Hindlimb muscle (tissue), 1 donor: ENCODE data around the gene SPTLC3. TPM values are rescaled to one million over a fixed set of nuclear protein-coding genes. Genes with fewer than 3 reads are reported as not detected.

Experiments used
- DNase-seq: peaks from one replicate; pipeline ENCODE4 v3.0.0-alpha.2; 2013
- polyA plus RNA-seq: library from polyadenylated mRNA; unstranded; fragments of 120-200 nt; gene quantifications from one replicate; pipeline ENCODE4 v1.2.1, GENCODE V29; 2013; ENCODE audit not compliant: insufficient read length

Gene SPTLC3
- polyA plus RNA-seq, 1 donor, result 1.5 TPM

DNA sequence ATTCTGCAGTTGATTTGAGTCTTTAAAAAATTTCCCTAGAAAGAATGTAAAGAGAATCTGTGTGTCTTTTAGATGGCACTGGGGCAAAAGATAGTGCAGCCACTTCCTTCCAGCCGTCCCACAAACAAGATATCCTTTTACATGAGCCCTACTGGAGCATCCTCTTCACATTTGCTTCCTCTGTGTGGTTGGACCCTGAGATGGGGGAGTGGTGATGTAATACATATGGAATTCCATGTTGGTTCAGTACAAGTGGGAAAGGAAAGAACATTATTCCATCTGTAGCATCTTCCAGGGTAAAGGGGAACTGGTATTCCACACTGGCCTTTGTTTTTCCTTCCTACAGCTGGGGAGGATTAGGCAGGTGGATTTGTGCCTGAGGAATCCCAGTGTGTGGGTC lies 133.4 kb downstream of the SPTLC3 start:
- DNase-seq, result no peak

DNA sequence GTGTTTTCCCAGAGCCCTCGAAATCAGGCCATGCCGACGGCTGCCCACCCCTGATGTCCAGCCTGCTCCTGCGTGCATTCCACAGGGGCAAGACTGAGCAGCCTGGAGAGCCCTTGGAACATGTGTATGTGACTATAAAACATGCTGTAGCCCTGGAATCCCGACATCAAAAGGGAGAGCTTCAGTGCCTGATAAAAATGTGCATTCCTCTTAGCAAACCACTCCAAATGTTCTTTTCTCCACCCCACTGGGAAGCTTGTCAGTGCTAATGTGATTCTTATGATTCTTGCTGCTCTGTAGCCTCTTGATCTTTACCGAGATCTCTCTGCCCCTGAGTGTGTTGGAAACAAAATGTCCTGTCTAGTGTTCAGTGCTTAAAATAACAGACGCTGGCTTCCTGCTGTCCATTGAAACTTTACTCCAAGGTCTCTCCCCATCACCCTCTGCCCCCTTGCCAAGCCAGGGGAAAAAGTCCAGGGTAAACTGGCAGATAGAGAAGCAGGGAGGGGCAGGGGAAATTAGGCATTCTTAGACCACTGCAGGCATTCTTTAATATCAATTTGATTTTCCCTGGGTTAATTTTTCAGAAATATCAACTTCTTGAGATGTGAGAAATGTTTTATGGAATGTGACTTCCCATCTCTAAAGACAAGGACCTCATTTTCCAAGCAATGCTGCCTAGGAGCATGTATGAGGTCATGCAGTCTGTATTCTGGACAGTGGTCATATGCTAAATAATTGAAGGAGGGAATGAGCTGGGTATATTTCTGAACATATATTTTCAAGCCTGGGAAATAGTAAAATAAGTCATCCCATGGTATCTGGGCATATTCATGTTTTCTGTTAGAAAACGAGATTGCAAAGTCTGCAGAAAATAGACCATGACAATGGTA lies 138.5 kb downstream of the SPTLC3 start:
- no peak for DNase-seq

DNA sequence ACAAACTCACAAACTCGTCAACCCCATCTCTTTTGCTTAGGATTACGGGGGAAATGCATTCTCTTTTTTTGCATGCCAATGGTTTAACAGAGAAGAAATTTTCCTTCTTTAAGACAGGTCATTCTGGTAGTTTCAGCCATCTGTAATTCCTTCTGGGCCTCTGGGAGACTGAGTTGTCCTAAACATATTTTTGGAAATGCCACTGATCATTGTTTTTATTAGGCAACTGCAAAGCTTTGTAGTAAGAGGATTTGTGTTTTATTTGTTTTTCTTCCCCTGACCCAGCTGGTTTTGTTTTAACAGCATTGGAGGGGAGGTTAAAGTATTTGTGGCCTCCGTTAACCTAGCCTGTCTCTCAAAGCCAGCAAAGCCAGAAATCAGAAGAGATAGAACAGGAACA lies 139.2 kb downstream of the SPTLC3 start:
- DNase-seq, result no peak

DNA sequence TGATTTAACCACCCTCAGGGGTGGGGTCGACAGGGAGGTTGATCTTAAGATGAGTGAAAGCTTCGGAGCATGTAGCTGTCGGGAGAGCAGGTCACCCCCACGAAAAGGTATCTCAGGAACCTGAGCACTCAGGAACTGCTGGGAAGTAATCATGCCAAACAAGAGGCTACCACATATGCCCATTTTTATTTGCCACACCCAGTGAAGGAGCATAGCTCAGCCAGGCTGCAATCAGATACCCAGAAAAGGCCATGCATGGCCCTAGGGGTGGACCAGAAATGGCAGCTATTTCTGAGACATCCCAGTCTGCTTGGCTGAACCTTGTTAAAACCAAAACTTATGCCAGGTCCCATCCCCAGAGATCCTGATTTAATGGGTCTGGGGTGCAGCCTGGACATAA lies 139.6 kb downstream of the SPTLC3 start:
- DNase-seq, result no peak

DNA sequence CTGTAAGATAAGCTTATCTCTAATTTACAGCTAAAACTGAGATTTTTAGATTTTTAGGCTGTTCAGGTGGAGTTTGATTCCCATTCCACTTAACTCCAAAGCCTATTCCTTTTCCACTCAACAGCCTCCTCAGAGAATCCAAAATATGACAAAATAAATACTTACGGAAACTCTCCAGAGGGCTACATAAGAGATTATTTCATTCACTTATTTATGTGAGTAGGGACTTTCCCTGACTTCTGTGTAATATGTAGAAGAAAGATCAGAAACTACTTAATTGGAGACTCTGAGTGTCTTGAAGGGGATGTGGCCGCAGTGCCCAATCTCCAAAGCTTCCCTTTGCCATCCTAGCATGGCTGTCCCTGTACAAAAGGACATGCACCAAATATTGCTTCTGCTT lies 140.2 kb downstream of the SPTLC3 start:
- no peak for DNase-seq

DNA sequence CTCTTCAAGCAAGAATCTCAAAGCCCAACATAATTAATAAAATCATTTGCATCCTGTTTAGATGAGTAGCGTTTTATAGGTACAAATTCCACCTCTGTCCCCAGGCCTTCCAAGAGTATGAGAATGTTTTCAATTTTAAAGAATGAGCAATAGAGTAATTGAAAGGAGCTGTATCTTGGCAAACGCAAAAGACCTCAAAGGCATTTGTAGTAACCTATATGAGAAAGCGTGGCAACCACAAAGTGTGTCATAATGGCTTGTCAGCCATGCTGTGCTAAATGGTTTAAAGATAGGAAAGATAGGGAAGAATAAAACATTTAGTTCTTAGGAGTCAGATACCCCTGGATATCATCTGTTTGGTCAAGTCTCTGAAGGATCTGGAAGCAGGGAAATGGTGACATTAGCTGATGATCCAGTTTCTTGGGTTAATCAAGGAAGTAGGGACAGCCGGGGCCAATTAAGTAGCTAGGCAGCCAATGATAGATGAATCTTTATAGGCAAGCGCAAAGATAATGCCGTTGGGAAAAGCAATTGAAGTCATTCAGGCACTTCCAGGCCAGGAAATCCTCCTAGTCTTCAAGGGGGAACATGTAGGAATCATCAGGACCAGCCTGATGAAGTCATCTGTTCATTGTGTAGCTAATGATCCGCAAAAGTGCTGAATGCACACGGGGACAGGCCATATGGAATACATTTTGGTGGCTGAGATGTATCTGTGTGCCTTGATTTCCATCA lies 140.8 kb downstream of the SPTLC3 start:
- DNase-seq, result no peak

DNA sequence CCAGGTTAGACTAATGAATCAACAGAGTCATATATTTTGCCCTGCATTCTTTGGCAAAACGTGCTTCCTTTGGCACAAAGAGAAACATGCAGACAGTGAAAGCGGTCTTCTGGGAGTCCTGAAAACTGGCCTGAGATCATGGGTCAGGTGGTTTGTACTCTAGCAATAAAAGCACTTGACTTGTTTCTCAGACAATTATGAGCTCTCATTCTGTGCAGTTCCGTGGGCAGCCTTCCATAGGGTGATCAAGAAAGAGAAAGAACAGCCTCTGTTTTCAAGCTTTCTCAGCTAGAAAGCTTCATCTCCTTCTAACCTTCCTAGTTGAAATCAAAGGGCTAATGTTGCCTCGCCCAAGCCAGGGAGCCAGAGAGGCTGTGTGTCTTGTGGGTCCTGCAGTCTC lies 149.6 kb downstream of the SPTLC3 start:
- no peak for DNase-seq

DNA sequence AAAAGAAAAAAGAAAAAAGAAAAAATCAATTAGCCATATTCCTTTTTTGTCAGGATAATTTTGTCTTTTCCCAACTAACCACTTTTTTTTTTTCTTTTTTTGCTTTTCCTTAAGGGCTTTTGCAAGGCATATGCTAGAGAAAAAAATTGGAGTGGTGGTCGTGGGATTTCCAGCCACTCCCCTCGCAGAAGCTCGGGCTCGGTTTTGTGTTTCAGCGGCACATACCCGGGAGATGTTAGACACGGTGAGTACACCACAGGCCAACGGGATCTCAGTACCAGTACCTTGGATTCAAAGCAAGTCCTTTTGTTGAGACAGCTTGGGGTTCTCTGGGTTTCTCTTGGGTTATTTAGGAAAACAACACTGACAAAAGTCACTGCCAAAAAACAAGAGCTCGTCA lies 151.1 kb downstream of the SPTLC3 start:
- no peak for DNase-seq

DNA sequence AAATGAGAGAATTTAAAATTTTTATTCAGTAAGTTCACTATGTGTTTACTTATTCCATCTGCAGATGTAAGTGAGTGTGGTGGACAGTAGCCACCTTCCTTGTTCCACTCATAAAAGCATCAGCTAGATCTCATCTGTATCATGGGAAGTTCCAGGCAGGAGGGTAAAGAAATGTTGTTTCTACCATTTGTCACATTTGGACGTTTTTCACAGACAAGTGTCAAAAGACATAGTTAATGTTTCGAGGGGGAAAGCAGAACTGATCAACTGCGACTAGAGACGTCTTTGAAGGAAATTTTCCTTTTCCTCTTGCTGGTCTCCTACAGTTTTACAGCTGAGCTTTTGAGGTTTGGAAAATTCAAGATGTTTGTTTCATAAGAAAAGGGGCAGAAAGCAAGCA lies 156.4 kb downstream of the SPTLC3 start:
- DNase-seq, result no peak

DNA sequence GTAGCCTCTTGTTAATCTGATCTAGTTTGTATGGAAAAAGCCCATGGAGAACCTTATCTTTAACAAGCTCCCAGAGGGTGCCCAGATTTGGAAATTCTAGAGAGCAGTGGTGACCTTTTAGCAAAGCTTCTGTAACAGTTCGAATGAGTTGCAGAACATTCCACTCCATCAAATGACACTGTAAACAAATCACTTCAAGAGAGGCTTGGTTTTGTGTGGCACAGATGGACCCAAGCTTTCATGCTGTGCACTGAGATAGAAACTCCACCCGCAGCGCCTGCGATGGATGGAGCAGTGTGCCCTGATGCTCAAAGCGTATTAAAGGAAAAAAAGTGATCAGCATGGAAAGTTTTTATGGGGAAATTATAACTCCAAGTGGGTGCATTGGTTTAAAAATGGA lies 157.2 kb downstream of the SPTLC3 start:
- no peak for DNase-seq

DNA sequence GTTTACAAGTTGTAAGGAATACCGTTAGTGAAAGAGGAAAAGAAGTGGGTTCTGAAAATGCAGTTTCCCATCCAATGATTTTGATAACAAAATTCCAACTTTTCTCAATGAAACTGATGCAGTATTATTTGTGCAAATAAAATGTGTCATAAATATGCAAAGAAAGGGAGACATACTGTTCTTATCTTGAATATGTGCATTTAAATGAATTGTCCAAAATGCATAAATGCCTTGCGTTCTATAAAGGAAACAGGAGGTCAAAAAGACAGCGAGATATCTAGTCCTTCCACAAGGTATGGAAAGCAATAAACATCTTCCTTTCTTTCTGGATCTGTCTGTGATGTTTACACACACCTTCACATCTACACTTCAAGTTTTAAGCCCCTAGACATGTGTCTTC lies 157.7 kb downstream of the SPTLC3 start:
- DNase-seq, result no peak

DNA sequence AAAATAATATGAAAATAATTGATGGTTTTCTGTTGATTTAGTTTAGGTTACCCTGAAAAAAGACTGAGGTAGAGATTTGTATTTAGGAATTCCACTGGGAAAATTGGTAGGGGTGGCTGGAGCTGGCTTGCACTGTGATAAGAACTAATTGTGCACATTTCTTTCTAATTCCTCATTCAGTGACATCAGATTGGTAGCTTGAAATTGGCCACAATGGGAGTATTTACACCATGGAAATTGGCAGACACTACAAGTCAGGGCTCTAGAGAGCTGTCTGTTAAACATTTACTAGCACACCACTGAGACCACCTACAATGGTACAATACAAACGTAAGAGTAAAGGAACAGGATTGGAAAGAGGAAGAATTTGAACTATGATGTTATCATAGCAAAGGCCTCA lies 160.3 kb downstream of the SPTLC3 start:
- DNase-seq, result no peak

DNA sequence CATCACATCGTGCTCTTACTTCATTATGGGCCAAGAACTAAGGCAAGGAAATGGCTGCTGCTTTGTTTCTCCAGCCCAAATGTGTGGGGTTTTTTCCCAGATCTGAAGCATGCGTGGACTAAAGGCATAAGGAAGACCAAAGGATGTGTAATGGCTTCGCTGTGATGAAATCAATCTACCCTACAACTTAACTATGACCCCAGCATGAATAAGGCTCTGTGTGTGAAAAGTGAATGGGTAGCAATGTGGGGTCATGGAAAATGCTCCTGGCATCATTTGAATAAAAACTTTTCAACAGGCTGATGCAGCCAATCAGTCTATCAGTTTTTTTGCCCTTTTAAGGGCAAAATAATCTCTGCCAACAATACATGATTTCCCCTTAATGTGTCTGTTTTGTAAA lies 162.0 kb downstream of the SPTLC3 start:
- no peak for DNase-seq

DNA sequence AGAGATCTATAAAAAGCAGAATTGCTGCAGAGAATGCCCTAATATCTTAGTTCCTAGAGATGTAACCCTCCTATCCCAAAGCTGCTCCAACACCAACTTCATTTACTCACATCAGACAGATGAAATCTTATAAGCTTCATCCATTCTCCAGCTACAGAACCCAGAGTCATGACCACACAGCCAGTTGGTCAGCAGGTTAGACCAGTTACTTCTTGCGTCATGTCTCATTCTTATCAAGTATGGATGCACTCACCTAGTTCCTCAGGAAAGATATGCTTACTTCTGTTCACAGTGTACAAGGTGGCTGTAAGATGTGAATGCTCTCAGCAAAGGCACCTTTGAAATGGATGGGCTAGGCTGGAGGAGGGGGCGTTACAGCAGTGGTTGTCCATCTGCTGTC lies 164.4 kb downstream of the SPTLC3 start:
- no peak for DNase-seq

DNA sequence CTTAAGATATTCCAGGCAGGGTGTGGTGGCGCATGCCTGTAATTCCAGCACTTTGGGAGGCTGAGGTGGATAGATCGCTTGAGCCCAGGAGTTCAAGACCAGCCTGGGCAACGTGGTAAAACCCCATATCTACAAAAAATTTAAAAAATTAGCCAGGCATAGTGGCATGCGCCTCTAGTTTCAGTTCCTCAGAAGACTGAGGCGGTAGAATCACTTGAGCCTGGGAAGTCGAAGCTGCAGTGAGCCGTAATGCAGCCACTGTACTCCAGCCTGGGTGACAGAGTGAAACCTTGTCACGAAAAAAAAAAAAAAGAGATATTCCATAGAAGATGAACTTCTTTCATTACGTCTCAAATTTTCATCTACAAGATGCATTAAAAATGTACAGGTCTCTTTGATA lies 165.6 kb downstream of the SPTLC3 start:
- no peak for DNase-seq

DNA sequence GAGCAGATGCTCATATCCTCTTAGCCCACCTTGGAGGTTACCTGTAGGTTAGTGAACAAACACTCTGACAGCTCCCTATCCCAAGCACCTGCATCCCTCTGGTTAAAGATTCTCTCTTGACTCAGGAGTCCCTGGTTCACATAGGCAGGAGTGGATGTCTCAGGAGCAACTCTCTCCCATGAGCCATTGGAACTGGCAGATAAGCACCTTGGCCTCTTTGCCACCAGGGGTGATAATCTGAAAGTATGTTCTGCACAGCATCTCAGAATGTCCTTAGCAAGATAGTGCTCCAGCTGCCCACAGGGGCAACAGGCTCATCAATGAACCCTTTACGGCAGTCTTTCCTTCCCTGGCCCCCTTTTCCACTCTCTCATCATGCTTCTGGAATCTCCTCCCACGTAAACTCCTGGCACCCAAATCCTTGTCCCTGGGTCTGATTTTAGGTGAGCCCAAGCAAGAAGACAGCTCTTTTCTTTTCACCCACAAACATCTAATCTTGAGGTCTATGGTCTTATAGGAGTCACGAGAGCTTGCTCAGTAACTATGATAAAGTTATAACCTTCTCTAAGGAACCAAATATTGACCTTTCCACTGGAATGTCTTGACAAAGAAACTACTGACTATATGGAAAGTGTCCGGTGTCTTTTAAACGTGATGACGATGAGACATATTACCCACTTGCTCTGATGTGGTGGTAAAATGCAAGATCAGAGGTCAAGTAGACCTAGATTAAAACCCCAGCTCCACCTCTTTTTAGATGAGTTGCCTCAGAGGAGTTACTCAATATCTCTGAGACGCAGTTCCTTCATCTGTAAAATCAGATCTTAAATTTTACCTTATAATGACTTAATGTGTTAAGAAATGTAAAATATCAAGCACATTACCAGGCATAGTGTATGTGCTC lies 172.5 kb downstream of the SPTLC3 start:
- DNase-seq, result no peak

DNA sequence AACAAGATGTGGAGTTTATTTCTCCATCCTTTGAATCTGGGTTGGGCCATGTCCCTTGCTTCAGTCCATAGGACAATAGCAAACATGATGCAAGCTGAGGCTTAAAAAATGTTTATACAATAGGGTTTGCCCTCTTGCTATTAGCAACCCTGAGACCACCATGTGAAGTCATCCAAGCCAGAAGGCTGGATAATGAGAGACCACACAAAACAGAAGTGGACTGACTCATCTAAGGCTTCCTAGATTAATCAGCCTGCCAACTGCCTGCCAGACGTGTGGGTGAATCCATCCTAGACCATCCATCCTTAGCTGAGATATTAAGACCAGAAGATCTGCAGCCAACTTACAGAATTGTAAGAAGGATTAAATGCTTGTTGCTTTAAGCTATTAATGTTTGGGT lies 174.2 kb downstream of the SPTLC3 start:
- no peak for DNase-seq

DNA sequence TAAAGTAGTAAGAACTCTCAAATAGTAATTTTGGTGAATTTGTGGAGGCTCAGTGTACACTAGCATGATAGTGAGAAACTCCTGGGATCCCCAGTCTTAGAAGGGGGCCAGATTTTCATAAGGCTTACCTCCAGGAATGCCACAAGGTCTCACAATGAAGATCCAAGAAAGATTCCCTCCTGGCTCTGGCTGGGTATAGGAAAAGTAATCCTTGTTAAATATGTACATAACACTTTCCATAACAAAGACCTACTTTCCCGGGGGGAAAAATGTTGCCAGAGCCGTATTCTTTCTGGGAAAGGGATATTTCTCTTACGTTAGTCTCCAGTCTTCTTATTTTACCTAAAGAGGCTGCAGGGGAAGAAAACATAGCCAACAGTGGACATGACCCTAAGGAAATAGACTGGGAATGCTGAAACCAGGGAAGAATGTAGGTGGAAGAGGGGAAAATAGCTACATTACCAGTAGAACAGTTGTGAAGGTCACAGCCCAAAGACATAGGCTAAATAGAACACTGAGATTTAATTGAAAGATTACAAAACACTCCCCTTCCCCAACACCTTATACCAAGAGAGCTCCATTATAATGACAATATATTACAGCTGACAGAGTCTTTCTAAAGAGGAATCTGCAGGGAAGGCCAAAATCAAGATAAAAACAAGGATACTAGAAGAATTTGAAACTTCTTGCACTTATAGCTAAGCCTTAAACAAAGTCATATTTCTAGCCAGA lies 177.4 kb downstream of the SPTLC3 start:
- no peak for DNase-seq

DNA sequence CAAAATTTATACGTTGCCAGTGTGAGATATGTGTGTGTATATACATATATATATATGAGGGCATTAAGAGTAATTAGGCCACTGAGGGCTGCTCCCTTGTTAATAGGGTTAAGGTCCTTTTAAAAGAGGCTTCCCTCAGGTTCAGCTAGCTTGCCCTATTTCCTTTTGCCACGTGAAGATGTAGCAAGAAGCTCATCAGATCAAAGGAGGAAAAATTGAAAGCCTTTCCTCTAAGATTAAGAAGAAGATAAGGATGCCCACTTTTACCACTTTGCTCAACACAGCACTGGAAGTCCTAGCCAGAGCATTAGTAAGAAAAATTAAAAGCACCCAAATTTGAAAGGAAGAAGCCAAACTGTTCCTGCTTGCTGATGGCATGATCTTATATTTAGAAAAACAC lies 179.1 kb downstream of the SPTLC3 start:
- no peak for DNase-seq

DNA sequence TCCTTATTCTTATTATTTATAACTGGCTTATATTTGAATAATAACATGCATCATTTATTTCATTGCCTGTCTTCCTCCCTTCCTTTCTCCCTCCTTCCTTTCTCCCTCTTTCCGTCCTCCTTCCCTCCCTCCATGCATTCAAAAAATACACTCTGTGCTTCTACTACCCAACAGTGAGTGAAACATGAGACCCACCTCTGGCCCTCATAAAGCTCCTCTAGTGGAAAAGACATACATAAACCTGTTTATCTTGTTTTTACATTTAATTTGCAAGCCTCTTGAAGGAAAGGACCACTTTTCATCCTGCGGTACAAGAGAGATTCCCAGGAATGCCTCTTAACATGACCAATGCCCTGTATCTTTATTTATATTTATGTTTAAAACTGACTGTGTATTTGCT lies 190.5 kb downstream of the SPTLC3 start:
- no peak for DNase-seq

DNA sequence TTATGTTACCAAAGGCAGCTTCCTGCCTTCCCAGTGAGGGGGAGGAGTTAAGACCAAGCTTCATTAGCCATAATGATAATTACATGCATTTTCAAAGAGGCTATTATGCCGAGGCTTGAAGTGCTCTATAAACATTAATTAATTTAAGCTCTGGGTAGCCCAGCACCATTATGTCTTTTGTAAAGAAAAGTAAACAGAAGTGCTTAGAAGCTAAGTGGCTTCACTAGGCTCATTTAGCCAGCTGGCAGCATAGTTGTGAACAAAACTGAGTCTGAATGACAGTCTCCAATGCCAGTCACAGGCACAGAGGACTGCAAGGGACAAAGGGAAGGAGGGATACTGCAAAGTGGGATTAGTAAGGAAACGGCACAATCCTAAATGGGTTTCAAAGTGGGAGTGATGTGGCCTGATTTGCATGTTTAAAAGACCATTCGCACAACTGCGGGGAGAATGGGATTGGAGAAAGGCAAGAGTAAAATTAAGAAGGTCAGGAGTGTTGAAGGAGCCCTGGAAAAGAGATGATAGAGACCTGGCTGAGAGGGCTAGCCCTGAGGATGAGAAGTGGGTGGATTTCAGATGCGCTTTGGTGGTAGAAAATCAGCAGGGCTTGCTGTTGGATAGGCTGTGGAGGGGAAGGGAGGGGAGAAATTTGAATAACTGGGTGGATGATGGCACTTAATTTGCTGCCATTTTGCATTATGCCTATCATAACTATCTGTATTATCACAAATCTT lies 192.2 kb downstream of the SPTLC3 start:
- DNase-seq, result no peak

DNA sequence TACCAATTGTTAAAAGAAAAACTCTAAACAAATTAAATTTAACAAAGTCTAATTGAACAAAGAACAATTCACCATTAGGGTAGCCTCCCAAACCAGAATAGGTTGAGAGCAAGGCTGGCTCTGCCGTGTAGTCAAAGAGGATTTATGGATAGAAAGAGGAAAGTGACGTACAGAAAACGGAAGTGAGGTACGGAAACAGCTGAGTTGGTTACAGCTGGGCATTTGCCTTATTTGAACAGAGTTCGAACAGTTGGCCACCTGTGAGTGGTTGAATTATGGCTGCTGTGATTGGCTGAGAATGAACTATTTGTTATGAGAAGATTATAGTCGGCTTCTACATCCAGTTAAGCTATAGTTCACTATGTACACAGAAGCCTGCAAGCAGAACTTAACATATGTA lies 193.8 kb downstream of the SPTLC3 start:
- no peak for DNase-seq
